WTC11 (cell line): ENCODE measurements around the gene OTULIN.

Source experiments
- ATF1 ChIP-seq: sonication (generic); formaldehyde crosslinking; IDR thresholded peaks from 2 replicates; pipeline ENCODE4 v1.8.1; 2023; ENCODE audit warnings: mild to moderate bottlenecking, moderate library complexity, missing genetic modification reagents
- ATF2 ChIP-seq: sonication (generic); formaldehyde crosslinking; IDR thresholded peaks from 2 replicates; pipeline ENCODE4 v1.8.1; 2022; ENCODE audit warnings: low read depth, missing genetic modification reagents, borderline replicate concordance
- CTCF ChIP-seq: fragments of 200-600 bp; IDR thresholded peaks from 2 replicates; pipeline ENCODE4 v1.8.0; 2022; ENCODE audit warnings: antibody characterized with exemption
- E2F1 ChIP-seq: sonication (generic); formaldehyde crosslinking; IDR thresholded peaks from 2 replicates; pipeline ENCODE4 v1.8.0; 2022; ENCODE audit warnings: mild to moderate bottlenecking, missing genetic modification reagents
- ELF4 ChIP-seq: sonication (generic); formaldehyde crosslinking; IDR thresholded peaks from 2 replicates; pipeline ENCODE4 v1.8.1; 2022; ENCODE audit warnings: low read depth, mild to moderate bottlenecking, moderate library complexity, missing genetic modification reagents
- FOXJ3 ChIP-seq: sonication (generic); formaldehyde crosslinking; IDR thresholded peaks from 2 replicates; pipeline ENCODE4 v1.9.0; 2021; ENCODE audit warnings: missing genetic modification reagents, mild to moderate bottlenecking, borderline replicate concordance
- IRF1 ChIP-seq: sonication (generic); formaldehyde crosslinking; IDR thresholded peaks from 2 replicates; pipeline ENCODE4 v1.8.0; 2023; ENCODE audit warnings: missing genetic modification reagents
- JUN ChIP-seq: sonication (generic); formaldehyde crosslinking; IDR thresholded peaks from 2 replicates; pipeline ENCODE4 v1.8.0; 2023; ENCODE audit warnings: mild to moderate bottlenecking, missing genetic modification reagents
- MAX ChIP-seq: sonication (generic); formaldehyde crosslinking; IDR thresholded peaks from 2 replicates; pipeline ENCODE4 v1.8.0; 2022; ENCODE audit warnings: mild to moderate bottlenecking, missing genetic modification reagents
- PRRX2 ChIP-seq: fragments of 250-450 bp; sonication (Bioruptor Pico); IDR thresholded peaks from 2 replicates; pipeline ENCODE4 v1.8.0; 2021; ENCODE audit warnings: mild to moderate bottlenecking
- RELA ChIP-seq: sonication (generic); formaldehyde crosslinking; IDR thresholded peaks from 2 replicates; pipeline ENCODE4 v1.8.1; 2022; ENCODE audit warnings: missing genetic modification reagents, mild to moderate bottlenecking, borderline replicate concordance
- ZBTB21 ChIP-seq: sonication (generic); formaldehyde crosslinking; IDR thresholded peaks from 2 replicates; pipeline ENCODE4 v1.8.1; 2023; ENCODE audit warnings: mild to moderate bottlenecking, missing genetic modification reagents, borderline replicate concordance

- TF ChIP-seq ZBTB21 (no peak), ATF1 (CRISPR knock-in tag) (no peak), CTCF (no peak), E2F1 (CRISPR knock-in tag) (no peak), ELF4 (CRISPR knock-in tag) (no peak), IRF1 (CRISPR knock-in tag) (no peak), FOXJ3 (CRISPR knock-in tag) (no peak), JUN (CRISPR knock-in tag) (no peak), PRRX2 (CRISPR knock-in tag) (no peak), ATF2 (CRISPR knock-in tag) (no peak), MAX (CRISPR knock-in tag) (no peak), RELA (CRISPR knock-in tag) (no peak)
Observed at GRCh38 chr5:14635656-14636055, 28.9 kb upstream of the OTULIN start.
